Endothelial cell of umbilical vein (primary cell): ENCODE results near the gene SMAD2.

Source experiments
- EZH2 ChIP-seq: IDR thresholded peaks from 2 replicates; pipeline ENCODE4 v1.6.1; 2012; ENCODE audit warnings: borderline replicate concordance, low read depth, mild to moderate bottlenecking, moderate library complexity, low read length, inconsistent platforms; ENCODE audit not compliant: severe bottlenecking
- TF ChIP-seq, protein P1 (sequence below), 2 donors: IDR thresholded peaks; 1 replicate in 1 of 2; 2 replicates in 1 of 2; pipeline ENCODE4 v1.5.1; 2011; ENCODE audit warnings: low read length in 2 of 2, mild to moderate bottlenecking in 2 of 2, moderate library complexity in 2 of 2, control low read depth in 1 of 2, inconsistent platforms in 1 of 2, low read depth in 1 of 2; ENCODE audit not compliant: insufficient read depth in 1 of 2; ENCODE audit errors: extremely low read depth in 1 of 2

DNA sequence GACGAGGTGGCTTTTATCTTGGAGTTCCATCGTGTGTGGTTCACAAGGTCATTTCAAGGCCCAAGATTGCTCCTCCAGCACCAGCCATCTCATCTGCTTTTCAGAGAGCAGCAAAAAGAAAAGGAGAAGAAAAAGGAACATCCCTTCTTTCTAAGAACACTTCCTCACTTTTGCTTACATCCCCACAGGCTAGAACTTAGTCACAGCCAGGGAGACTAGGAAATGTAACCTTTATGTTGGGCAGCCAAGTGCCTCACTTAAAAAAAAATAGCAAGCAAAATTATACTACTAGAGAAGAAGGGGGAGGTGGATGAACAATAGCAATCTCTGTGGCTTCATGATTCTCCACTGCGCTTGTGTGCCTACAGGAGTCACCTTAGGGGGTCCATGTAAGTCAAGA, 141.8 kb downstream of the SMAD2 start:
- no peak for TF ChIP-seq EZH2
- TF ChIP-seq, protein P1, sequence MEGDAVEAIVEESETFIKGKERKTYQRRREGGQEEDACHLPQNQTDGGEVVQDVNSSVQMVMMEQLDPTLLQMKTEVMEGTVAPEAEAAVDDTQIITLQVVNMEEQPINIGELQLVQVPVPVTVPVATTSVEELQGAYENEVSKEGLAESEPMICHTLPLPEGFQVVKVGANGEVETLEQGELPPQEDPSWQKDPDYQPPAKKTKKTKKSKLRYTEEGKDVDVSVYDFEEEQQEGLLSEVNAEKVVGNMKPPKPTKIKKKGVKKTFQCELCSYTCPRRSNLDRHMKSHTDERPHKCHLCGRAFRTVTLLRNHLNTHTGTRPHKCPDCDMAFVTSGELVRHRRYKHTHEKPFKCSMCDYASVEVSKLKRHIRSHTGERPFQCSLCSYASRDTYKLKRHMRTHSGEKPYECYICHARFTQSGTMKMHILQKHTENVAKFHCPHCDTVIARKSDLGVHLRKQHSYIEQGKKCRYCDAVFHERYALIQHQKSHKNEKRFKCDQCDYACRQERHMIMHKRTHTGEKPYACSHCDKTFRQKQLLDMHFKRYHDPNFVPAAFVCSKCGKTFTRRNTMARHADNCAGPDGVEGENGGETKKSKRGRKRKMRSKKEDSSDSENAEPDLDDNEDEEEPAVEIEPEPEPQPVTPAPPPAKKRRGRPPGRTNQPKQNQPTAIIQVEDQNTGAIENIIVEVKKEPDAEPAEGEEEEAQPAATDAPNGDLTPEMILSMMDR (IDR thresholded peaks at IDR 0.05; ENCODE audit: extremely low read depth in 1 of 2, insufficient read depth in 1 of 2, low read depth in 1 of 2, low read length in 2 of 2): no peak
